Tibial artery (tissue), 4 donors: ENCODE results near the gene PON1.

Source experiments
- DNase-seq, 2 donors: peaks; one replicate each; pipeline ENCODE4 v3.0.0-alpha.2; 2019
- H3K27ac ChIP-seq, 2 donors: fragments of 200-600 bp; sonication (generic) in 1 of 2; 1 replicate in 1 of 2; 2 replicates in 1 of 2; pipeline ENCODE4 v1.5.1; 2018 to 2019; ENCODE audit warnings: mild to moderate bottlenecking in 1 of 2
- H3K27me3 ChIP-seq, 2 donors: fragments of 200-600 bp; sonication (generic) in 1 of 2; one replicate each; pipeline versions ENCODE4 v1.5.1 to v1.6.0; 2016 to 2019
- H3K36me3 ChIP-seq, 3 donors: fragments of 200-600 bp; sonication (generic) in 2 of 3; one replicate each; pipeline ENCODE4 v1.5.1; 2016 to 2019; ENCODE audit warnings: mild to moderate bottlenecking in 2 of 3
- H3K4me1 ChIP-seq, 4 donors: fragments of 200-600 bp; sonication (generic) in 2 of 4; 1 replicate in 3 of 4; 2 replicates in 1 of 4; pipeline ENCODE4 v1.5.1; 2016 to 2019
- H3K4me3 ChIP-seq, 2 donors: fragments of 200-600 bp; sonication (generic) in 1 of 2; 1 replicate in 1 of 2; 2 replicates in 1 of 2; pipeline ENCODE4 v1.5.1; 2018 to 2019; ENCODE audit warnings: mild to moderate bottlenecking in 2 of 2
- H3K9me3 ChIP-seq, 3 donors: fragments of 200-600 bp; sonication (generic) in 1 of 3; one replicate each; pipeline ENCODE4 v1.5.1; 2016 to 2019
- CTCF ChIP-seq, 2 experiments: fragments of 200-600 bp in 1 of 2; fragments of 450-650 bp in 1 of 2; IDR thresholded peaks; one replicate each; pipeline ENCODE4 v1.5.1; 2017 to 2019; ENCODE audit warnings: antibody characterized with exemption in 2 of 2, mild to moderate bottlenecking in 1 of 2, moderate library complexity in 1 of 2
- intact Hi-C: fragments of 100-400 bp; cut with DNase I; formaldehyde crosslinking; loops from one replicate; pipeline ENCODE4 v1.15.0; 2023; ENCODE audit warnings: low total_unique reads

Gene PON1

GRCh38 chr7:95324431-95324830 is at the start of gene PON1:
Gene PON1 (minus strand): TSS chr7:95324532. CDS start chr7:95324475, 57 bp downstream.
- Histone ChIP-seq H3K36me3 (no peaks in the 10 kb centered on the region), H3K27ac (no peak within 1 kb of the TSS), H3K9me3 (no peaks in the 10 kb centered on the region), H3K4me3 (no peak within 1 kb of the TSS), H3K4me1 (no peaks in the 10 kb centered on the region), H3K27me3 (peaks cover 0 to 10% of the 10 kb centered on the region in 2 donors)
- DNase-seq: no peak
- intact Hi-C loops: no loop called here
- no peak for TF ChIP-seq CTCF (IDR thresholded peaks at IDR 0.05)

GRCh38 chr7:95373323-95373722 is 49.0 kb upstream of the PON1 start:
- intact Hi-C loops: no loop called here
- H3K36me3 ChIP-seq: no peaks in the 10 kb centered on the region
- no peak for DNase-seq
- H3K4me1 ChIP-seq: no peaks in the 10 kb centered on the region
- H3K4me3 ChIP-seq: no peak overlapping the region
- H3K27me3 ChIP-seq: no peaks in the 10 kb centered on the region
- no peaks in the 10 kb centered on the region for H3K9me3 ChIP-seq
- no peak overlapping the region for H3K27ac ChIP-seq
- TF ChIP-seq CTCF (IDR thresholded peaks at IDR 0.05): no peak

- H3K4me1 ChIP-seq: no peaks in the 10 kb centered on the region
- H3K36me3 ChIP-seq: no peaks in the 10 kb centered on the region
- H3K27me3 ChIP-seq: no peaks in the 10 kb centered on the region
- TF ChIP-seq CTCF (IDR thresholded peaks at IDR 0.05): no peak
- DNase-seq: no peak
- H3K4me3 ChIP-seq: no peak overlapping the region
- H3K27ac ChIP-seq: no peak overlapping the region
- no peaks in the 10 kb centered on the region for H3K9me3 ChIP-seq
- intact Hi-C loops: no loop called here
Measured at GRCh38 chr7:95368235-95368634, 43.9 kb upstream of the PON1 start.

- Histone ChIP-seq H3K27me3 (no peaks in the 10 kb centered on the region), H3K9me3 (no peaks in the 10 kb centered on the region), H3K4me3 (no peak overlapping the region), H3K4me1 (no peaks in the 10 kb centered on the region), H3K27ac (no peak overlapping the region), H3K36me3 (no peaks in the 10 kb centered on the region)
- intact Hi-C loops: no loop called here
- TF ChIP-seq CTCF (IDR thresholded peaks at IDR 0.05): no peak
- no peak for DNase-seq
Measured at GRCh38 chr7:95367606-95368005, 43.3 kb upstream of the PON1 start.

- Histone ChIP-seq H3K36me3 (no peaks in the 10 kb centered on the region), H3K4me1 (no peaks in the 10 kb centered on the region), H3K4me3 (no peak overlapping the region), H3K27ac (no peak overlapping the region), H3K27me3 (no peaks in the 10 kb centered on the region), H3K9me3 (no peaks in the 10 kb centered on the region)
- intact Hi-C loops: no loop called here
- no peak for DNase-seq
- TF ChIP-seq CTCF (IDR thresholded peaks at IDR 0.05): no peak
Measured at GRCh38 chr7:95365151-95365550, 40.8 kb upstream of the PON1 start.

- H3K9me3 ChIP-seq: peaks cover 0 to 7% (median 6%) of the 10 kb centered on the region in 3 donors
- no peak for TF ChIP-seq CTCF (IDR thresholded peaks at IDR 0.05)
- H3K27me3 ChIP-seq: no peaks in the 10 kb centered on the region
- no peak overlapping the region for H3K27ac ChIP-seq
- DNase-seq: no peak
- intact Hi-C loops: no loop called here
- no peaks in the 10 kb centered on the region for H3K4me1 ChIP-seq
- H3K4me3 ChIP-seq: no peak overlapping the region
- no peaks in the 10 kb centered on the region for H3K36me3 ChIP-seq
Measured at GRCh38 chr7:95357623-95358022, 33.3 kb upstream of the PON1 start.
